Neural cell (in vitro differentiated cells): ENCODE measurements around the gene MAPK10.

Experiments
- CTCF ChIP-seq: fragments of 450-650 bp; IDR thresholded peaks from 2 replicates; pipeline ENCODE4 v1.5.1; 2014; ENCODE audit warnings: antibody characterized with exemption, mild to moderate bottlenecking, moderate library complexity; ENCODE audit not compliant: poor library complexity, severe bottlenecking
- POLR2AphosphoS5 ChIP-seq: IDR thresholded peaks from 2 replicates; pipeline ENCODE4 v1.6.1; 2012

- TF ChIP-seq CTCF (no peak), POLR2AphosphoS5 (no peak)
Measured at GRCh38 chr4:86362510-86362909, 2.7 kb upstream of the MAPK10 start.
